A549 (cell line): Measurements from ENCODE around the gene IQSEC2. TPM values are rescaled to one million over a fixed set of nuclear protein-coding genes. Genes with fewer than 3 reads are reported as not detected.

ENCODE experiments used
- ATAC-seq, 2 experiments: fragments of 200-7000 bp in 1 of 2; fragments of >200 bp in 1 of 2; cut with Nextera tagmentation in 1 of 2; cut with Tn5 transposase in 1 of 2; 3 replicates each; pipeline versions ENCODE4 v1.8.0 to v1.9.1; 2018 to 2020; ENCODE audit warnings: mild to moderate bottlenecking in 1 of 2, moderate library complexity in 1 of 2
- CTCF ChIA-PET: fragments of 300-600 bp; sonication (Branson Sonifier 250); formaldehyde crosslinking; extraction: SDS; loops from one replicate; lab custom pipeline; 2021; ENCODE audit warnings: antibody characterized with exemption, inconsistent platforms; lab: Yijun Ruan, JAX
- POLR2A ChIA-PET: fragments of 350-600 bp; formaldehyde crosslinking; extraction: SDS; loops from one replicate; lab custom pipeline; 2021; ENCODE audit warnings: antibody characterized with exemption, inconsistent platforms; lab: Yijun Ruan, JAX
- DNase-seq, 2 experiments: peaks; one replicate each; pipeline versions ENCODE4 v3.0.0 to v3.0.0-alpha.2; 2011 to 2016; ENCODE audit warnings: low read depth in 1 of 2, low spot score in 1 of 2
- FAIRE-seq: peaks from 2 replicates; lab custom pipeline; 2011; peaks lifted over from hg19 to GRCh38; lab: Jason Lieb, UNC
- H3K27ac ChIP-seq, 2 experiments: fragments of >200 bp; sonication (Bioruptor Twin); formaldehyde crosslinking; 3 replicates each; pipeline ENCODE4 v1.5.1; 2016 to 2017
- H3K4me1 ChIP-seq: fragments of >200 bp; sonication (Bioruptor Twin); formaldehyde crosslinking; 3 replicates; pipeline ENCODE4 v1.6.1; 2016
- H3K4me2 ChIP-seq: fragments of >200 bp; sonication (Bioruptor Twin); formaldehyde crosslinking; 3 replicates; pipeline ENCODE4 v1.6.1; 2016
- H3K4me3 ChIP-seq: fragments of >200 bp; sonication (Bioruptor Twin); formaldehyde crosslinking; 3 replicates; pipeline ENCODE4 v1.5.1; 2016
- H3K9me3 ChIP-seq: fragments of >200 bp; sonication (Bioruptor Twin); formaldehyde crosslinking; 3 replicates; pipeline ENCODE4 v1.6.1; 2016
- ATOH8 ChIP-seq: fragments of 250-450 bp; sonication (Bioruptor Pico); IDR thresholded peaks from 2 replicates; pipeline ENCODE4 v1.5.0; 2020; ENCODE audit warnings: low read depth, mild to moderate bottlenecking, moderate library complexity
- BCL3 ChIP-seq: fragments of >200 bp; sonication (Bioruptor Twin); formaldehyde crosslinking; IDR thresholded peaks from 3 replicates; pipeline ENCODE4 v1.6.1; 2016
- CBX8 ChIP-seq: fragments of 200-600 bp; sonication (generic); IDR thresholded peaks from 2 replicates; pipeline ENCODE4 v1.6.1; 2016
- CHD2 ChIP-seq: fragments of 150-350 bp; IDR thresholded peaks from 2 replicates; pipeline ENCODE4 v1.6.1; 2014; ENCODE audit warnings: low read length; ENCODE audit not compliant: partially characterized antibody
- CHD4 ChIP-seq: fragments of 200-600 bp; sonication (generic); IDR thresholded peaks from 2 replicates; pipeline ENCODE4 v1.6.1; 2016; ENCODE audit warnings: antibody characterized with exemption, mild to moderate bottlenecking, borderline replicate concordance
- EHF ChIP-seq: fragments of 250-450 bp; sonication (Bioruptor Pico); IDR thresholded peaks from 2 replicates; pipeline ENCODE4 v1.5.0; 2020; ENCODE audit warnings: mild to moderate bottlenecking
- FOXS1 ChIP-seq: fragments of 250-450 bp; sonication (Bioruptor Pico); IDR thresholded peaks from 2 replicates; pipeline ENCODE4 v1.5.0; 2020; ENCODE audit warnings: mild to moderate bottlenecking, moderate library complexity
- HOXA7 ChIP-seq: fragments of 250-450 bp; sonication (Bioruptor Pico); IDR thresholded peaks from 2 replicates; pipeline ENCODE4 v1.5.0; 2020; ENCODE audit warnings: mild to moderate bottlenecking, moderate library complexity
- HOXB13 ChIP-seq: fragments of 250-450 bp; sonication (Bioruptor Pico); IDR thresholded peaks from 2 replicates; pipeline ENCODE4 v1.5.0; 2020; ENCODE audit warnings: low read depth, mild to moderate bottlenecking, moderate library complexity
- JUN ChIP-seq, 2 experiments: fragments of >200 bp; sonication (Bioruptor Twin); formaldehyde crosslinking; IDR thresholded peaks; 2 replicates in 1 of 2; 3 replicates in 1 of 2; pipeline ENCODE4 v1.6.1; 2016 to 2017
- MYC ChIP-seq: IDR thresholded peaks from 2 replicates; pipeline ENCODE4 v1.6.1; 2012; ENCODE audit warnings: mild to moderate bottlenecking, inconsistent platforms, low read length, improper control_type of control experiment, borderline replicate concordance
- NPAS2 ChIP-seq: fragments of 250-450 bp; sonication (Bioruptor Pico); IDR thresholded peaks from 2 replicates; pipeline ENCODE4 v1.8.0; 2022; ENCODE audit warnings: mild to moderate bottlenecking, moderate library complexity, borderline replicate concordance
- PBX3 ChIP-seq: IDR thresholded peaks from 2 replicates; pipeline ENCODE4 v1.6.1; 2012
- RARB ChIP-seq: fragments of 250-450 bp; sonication (Bioruptor Pico); IDR thresholded peaks from 2 replicates; pipeline ENCODE4 v1.8.0; 2021; ENCODE audit warnings: mild to moderate bottlenecking, moderate library complexity
- RCOR1 ChIP-seq: fragments of 150-350 bp; IDR thresholded peaks from 2 replicates; pipeline ENCODE4 v1.6.1; 2014; ENCODE audit warnings: antibody characterized with exemption, low read length, low read depth
- RNF2 ChIP-seq: fragments of 200-600 bp; sonication (generic); IDR thresholded peaks from 2 replicates; pipeline ENCODE4 v1.6.1; 2016; ENCODE audit warnings: low read depth, mild to moderate bottlenecking, antibody characterized with exemption, moderate library complexity, borderline replicate concordance
- SREBF2 ChIP-seq: fragments of 450-650 bp; IDR thresholded peaks from 2 replicates; pipeline ENCODE4 v1.6.1; 2014; ENCODE audit warnings: mild to moderate bottlenecking, moderate library complexity
- TFCP2L1 ChIP-seq: fragments of 250-450 bp; sonication (Bioruptor Pico); IDR thresholded peaks from 2 replicates; pipeline ENCODE4 v1.5.0; 2021; ENCODE audit warnings: mild to moderate bottlenecking
- USF2 ChIP-seq: fragments of 450-650 bp; IDR thresholded peaks from 2 replicates; pipeline ENCODE4 v1.6.1; 2014; ENCODE audit warnings: antibody characterized with exemption
- ZC3H11A ChIP-seq: fragments of 450-650 bp; IDR thresholded peaks from 2 replicates; pipeline ENCODE4 v1.6.1; 2014; ENCODE audit warnings: antibody characterized with exemption, mild to moderate bottlenecking
- ZNF302 ChIP-seq: fragments of 250-450 bp; sonication (Bioruptor Pico); IDR thresholded peaks from 2 replicates; pipeline ENCODE4 v1.9.0; 2021; ENCODE audit warnings: inconsistent platforms, mild to moderate bottlenecking, moderate library complexity
- ZSCAN20 ChIP-seq: fragments of 250-450 bp; sonication (Bioruptor Pico); IDR thresholded peaks from 2 replicates; pipeline ENCODE4 v1.8.0; 2022; ENCODE audit warnings: mild to moderate bottlenecking, moderate library complexity
- WGBS: methylation state at CpG from one replicate; pipeline ENCODE4 v1.1.6; 2017; ENCODE audit errors: missing lambda C conversion rate; 5-methylcytosine and 5-hydroxymethylcytosine counted together
- polyA plus RNA-seq, 4 experiments: library from polyadenylated mRNA; depleted of rRNA in 3 of 4; stranded (reverse); fragments of >200 nt; fragmentation: RNase III in 1 of 4; extraction: RNeasy Plus Mini Kit Qiagen cat#74134 plus additional on column Dnase treatment in 1 of 4; gene quantifications; 2 replicates in 3 of 4; 3 replicates in 1 of 4; pipeline ENCODE4 v1.2.3, GENCODE V29; 2011 to 2017

IQSEC2 gene
- polyA plus RNA-seq, 2 of the 4 experiments (the other 2 are of a cell fraction), result 28.3 to 37.6 TPM

- Histone ChIP-seq H3K4me2 (no peak overlapping the region), H3K4me1 (peaks cover 5% of the 10 kb centered on the region; the same call in 2 of the 3 replicates), H3K9me3 (no peaks in the 10 kb centered on the region), H3K27ac (no peak overlapping the region), H3K4me3 (no peak overlapping the region)
- DNase-seq (no peak), ATAC-seq (no peak), FAIRE-seq (peak; percentile 18)
- 50% methylated on average over 2 of the region's 2 CpGs for WGBS
- ChIA-PET POLR2A (no interaction called here), CTCF (interaction anchor here (3.7 kb wide), 1 partner anchor 12 kb away, joined by 19 read pairs; no protein-coding TSS in a partner anchor)
- no peak for TF ChIP-seq TFCP2L1 (CRISPR knock-in tag)
- no peak for TF ChIP-seq RNF2
- TF ChIP-seq JUN (IDR thresholded peaks at IDR 0.05), result no peak
Observed at GRCh38 chrX:53324085-53324484, 42.7 kb upstream of the IQSEC2 start.

GRCh38 chrX:53323196-53323595 is 41.8 kb upstream of the IQSEC2 start:
- H3K4me2 ChIP-seq, result no peak overlapping the region
- WGBS, result 17% methylated on average over 5 of the region's 5 CpGs
- CTCF ChIA-PET, result interaction anchor here (3.7 kb wide), 1 partner anchor 12 kb away, joined by 19 read pairs; no protein-coding TSS in a partner anchor
- no peak for ATAC-seq
- H3K4me3 ChIP-seq, result no peak overlapping the region
- H3K27ac ChIP-seq, result no peak overlapping the region
- TF ChIP-seq EHF (CRISPR knock-in tag) (no peak), ZSCAN20 (no peak), BCL3 (no peak), NPAS2 (no peak), FOXS1 (CRISPR knock-in tag) (no peak), RARB (CRISPR knock-in tag) (no peak), USF2 (no peak), ZC3H11A (no peak), PBX3 (no peak), HOXB13 (no peak), ATOH8 (CRISPR knock-in tag) (no peak), CBX8 (no peak), JUN (IDR thresholded peaks at IDR 0.05) (no peak)
- TF ChIP-seq, all 56 proteins: peak for 0
- H3K9me3 ChIP-seq, result no peaks in the 10 kb centered on the region
- FAIRE-seq (no peak), DNase-seq (no peak)
- POLR2A ChIA-PET, result no interaction called here
- peaks cover 5% of the 10 kb centered on the region; the same call in 2 of the 3 replicates for H3K4me1 ChIP-seq

- Histone ChIP-seq H3K4me2 (peak overlapping the region; percentile 100; the same call in 2 of the 3 replicates), H3K4me1 (peaks cover 10% of the 10 kb centered on the region; the same call in 2 of the 3 replicates), H3K27ac (no peak overlapping the region; a peak in 1 of 6 replicates)
- 35% methylated on average over 6 of the region's 6 CpGs for WGBS
- POLR2A ChIA-PET, result no interaction called here
- ATAC-seq (no peak), DNase-seq (no peak)
- TF ChIP-seq CHD4 (no peak), ZNF302 (CRISPR knock-in tag) (no peak), RCOR1 (no peak), CHD2 (no peak), ATOH8 (CRISPR knock-in tag) (no peak), JUN (IDR thresholded peaks at IDR 0.05) (no peak), EHF (CRISPR knock-in tag) (no peak), ZSCAN20 (no peak), MYC (no peak), HOXA7 (CRISPR knock-in tag) (no peak), SREBF2 (no peak)
- TF ChIP-seq, all 56 proteins: peak for 0
- Histone ChIP-seq H3K4me3 (no peak overlapping the region; the same call in 2 of the 3 replicates), H3K9me3 (no peaks in the 10 kb centered on the region)
- CTCF ChIA-PET, result interaction anchor here (0.7 to 3.7 kb wide), 2 partner anchors 10 to 160 kb away, joined by 3 to 19 read pairs; no protein-coding TSS in a partner anchor
- FAIRE-seq, result no peak
Observed at GRCh38 chrX:53321943-53322497, 40.6 kb upstream of the IQSEC2 start.
